GM21526 (cell line): ENCODE measurements around the gene ZBTB12.

ENCODE experiments used
- ATAC-seq: cut with Tn5 transposase; IDR thresholded peaks from one replicate; pipeline ENCODE4 v1.9.1; 2021; ENCODE audit warnings: moderate library complexity; ENCODE audit not compliant: unreplicated experiment, low FRiP score

ZBTB12 gene

GRCh38 chr6:31898383-31899011 lies 3.4 kb downstream of the ZBTB12 start:
- ATAC-seq, result no peak

- ATAC-seq, result peak; percentile 49
Measured at GRCh38 chr6:31897612-31898382, 4.1 kb downstream of the ZBTB12 start, which contains the start of gene EHMT2. Gene EHMT2, minus strand, starts transcription at chr6:31897698. Its CDS starts 21 bp downstream, at chr6:31897677.

GRCh38 chr6:31896856-31897611 lies 4.9 kb downstream of the ZBTB12 start:
- ATAC-seq, result no peak

GRCh38 chr6:31896493-31896855 lies 5.4 kb downstream of the ZBTB12 start:
- no peak for ATAC-seq

- ATAC-seq, result no peak
Measured at GRCh38 chr6:31892821-31893220, 9.1 kb downstream of the ZBTB12 start.

- no peak for ATAC-seq
Measured at GRCh38 chr6:31889331-31889972, 12.4 kb downstream of the ZBTB12 start.

- ATAC-seq, result no peak
Measured at GRCh38 chr6:31888276-31889258, 13.3 kb downstream of the ZBTB12 start.

- ATAC-seq, result no peak
Measured at GRCh38 chr6:31887173-31888007, 14.5 kb downstream of the ZBTB12 start.

GRCh38 chr6:31886541-31886991 lies 15.3 kb downstream of the ZBTB12 start:
- ATAC-seq, result no peak

GRCh38 chr6:31884528-31885035 lies 17.3 kb downstream of the ZBTB12 start:
- ATAC-seq, result no peak

- ATAC-seq, result no peak
Measured at GRCh38 chr6:31883676-31884075, 18.2 kb downstream of the ZBTB12 start.

GRCh38 chr6:31882344-31882743 lies 19.5 kb downstream of the ZBTB12 start:
- no peak for ATAC-seq

- ATAC-seq, result no peak
Measured at GRCh38 chr6:31881136-31881859, 20.6 kb downstream of the ZBTB12 start.

- no peak for ATAC-seq
Measured at GRCh38 chr6:31880616-31881015, 21.3 kb downstream of the ZBTB12 start.

GRCh38 chr6:31879901-31880300 lies 22.0 kb downstream of the ZBTB12 start:
- no peak for ATAC-seq

- ATAC-seq, result no peak
Measured at GRCh38 chr6:31879143-31879542, 22.7 kb downstream of the ZBTB12 start.

GRCh38 chr6:31878726-31879125 lies 23.2 kb downstream of the ZBTB12 start, which contains the start of gene SLC44A4:
Gene SLC44A4, minus strand, starts transcription at chr6:31878997. Its CDS starts 17 bp downstream, at chr6:31878980.
- ATAC-seq, result no peak

GRCh38 chr6:31878222-31878621 lies 23.7 kb downstream of the ZBTB12 start:
- no peak for ATAC-seq
